Esophagus squamous epithelium (tissue), 4 donors: ENCODE data around the gene HSD11B2.

ENCODE experiments used
- POLR2A ChIP-seq, 4 donors: fragments of 450-650 bp; IDR thresholded peaks; one replicate each; pipeline ENCODE4 v1.6.1; 2017; ENCODE audit warnings: antibody characterized with exemption in 4 of 4, mild to moderate bottlenecking in 4 of 4, moderate library complexity in 3 of 4
- TF ChIP-seq, protein P1 (sequence below), 6 experiments: fragments of 450-650 bp in 4 of 6; fragments of 200-600 bp in 2 of 6; sonication (generic) in 2 of 6; IDR thresholded peaks; one replicate each; pipeline ENCODE4 v1.5.1; 2016 to 2019; ENCODE audit warnings: antibody characterized with exemption in 6 of 6, mild to moderate bottlenecking in 4 of 6, moderate library complexity in 4 of 6

DNA sequence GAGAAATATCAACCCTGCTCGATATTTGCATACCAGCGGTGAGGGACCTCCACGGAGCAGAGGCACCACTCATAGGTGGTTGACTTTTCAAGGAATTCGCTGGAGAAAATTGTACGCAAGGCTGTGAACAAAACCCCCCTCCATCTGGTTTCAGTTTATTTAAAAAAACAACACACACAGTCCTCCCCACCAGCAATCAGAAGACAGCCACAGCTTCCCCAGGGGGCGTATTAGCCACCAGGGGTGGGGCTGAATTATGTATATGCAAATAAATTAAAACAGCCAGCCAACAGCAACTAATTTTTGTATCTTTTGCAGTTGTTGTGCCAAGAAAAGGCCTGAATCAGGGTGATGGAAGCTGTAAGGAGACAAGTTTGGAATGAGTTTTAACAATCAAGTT is 5.9 kb upstream of the HSD11B2 start:
- TF ChIP-seq, protein P1, sequence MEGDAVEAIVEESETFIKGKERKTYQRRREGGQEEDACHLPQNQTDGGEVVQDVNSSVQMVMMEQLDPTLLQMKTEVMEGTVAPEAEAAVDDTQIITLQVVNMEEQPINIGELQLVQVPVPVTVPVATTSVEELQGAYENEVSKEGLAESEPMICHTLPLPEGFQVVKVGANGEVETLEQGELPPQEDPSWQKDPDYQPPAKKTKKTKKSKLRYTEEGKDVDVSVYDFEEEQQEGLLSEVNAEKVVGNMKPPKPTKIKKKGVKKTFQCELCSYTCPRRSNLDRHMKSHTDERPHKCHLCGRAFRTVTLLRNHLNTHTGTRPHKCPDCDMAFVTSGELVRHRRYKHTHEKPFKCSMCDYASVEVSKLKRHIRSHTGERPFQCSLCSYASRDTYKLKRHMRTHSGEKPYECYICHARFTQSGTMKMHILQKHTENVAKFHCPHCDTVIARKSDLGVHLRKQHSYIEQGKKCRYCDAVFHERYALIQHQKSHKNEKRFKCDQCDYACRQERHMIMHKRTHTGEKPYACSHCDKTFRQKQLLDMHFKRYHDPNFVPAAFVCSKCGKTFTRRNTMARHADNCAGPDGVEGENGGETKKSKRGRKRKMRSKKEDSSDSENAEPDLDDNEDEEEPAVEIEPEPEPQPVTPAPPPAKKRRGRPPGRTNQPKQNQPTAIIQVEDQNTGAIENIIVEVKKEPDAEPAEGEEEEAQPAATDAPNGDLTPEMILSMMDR (IDR thresholded peaks at IDR 0.05) = no peak
- TF ChIP-seq POLR2A (IDR thresholded peaks at IDR 0.05) = no peak
